Vagina (tissue), 2 donors: Measurements from ENCODE around the gene FOSL1. TPM values are rescaled to one million over a fixed set of nuclear protein-coding genes. Genes with fewer than 3 reads are reported as not detected.

ENCODE experiments used
- DNase-seq, 2 donors: peaks; one replicate each; pipeline ENCODE4 v3.0.0-alpha.2; 2017; ENCODE audit errors: extremely low spot score in 2 of 2
- H3K27ac ChIP-seq: fragments of 200-600 bp; sonication (generic); one replicate; pipeline ENCODE4 v1.5.1; 2019
- H3K27me3 ChIP-seq: fragments of 200-600 bp; sonication (generic); one replicate; pipeline ENCODE4 v1.5.1; 2019
- H3K36me3 ChIP-seq, 2 donors: fragments of 200-600 bp; sonication (generic); one replicate each; pipeline ENCODE4 v1.5.1; 2017 to 2019
- H3K4me1 ChIP-seq: fragments of 200-600 bp; sonication (generic); one replicate; pipeline ENCODE4 v1.5.1; 2019
- H3K4me3 ChIP-seq, 2 donors: fragments of 200-600 bp; sonication (generic); 1 replicate in 1 of 2; 2 replicates in 1 of 2; pipeline ENCODE4 v1.5.1; 2016 to 2019
- H3K9me3 ChIP-seq: fragments of 200-600 bp; sonication (generic); one replicate; pipeline ENCODE4 v1.5.1; 2019
- POLR2A ChIP-seq, 2 donors: fragments of 450-650 bp; IDR thresholded peaks; one replicate each; pipeline ENCODE4 v1.6.1; 2017; ENCODE audit warnings: antibody characterized with exemption in 2 of 2, mild to moderate bottlenecking in 2 of 2, moderate library complexity in 2 of 2
- POLR2AphosphoS5 ChIP-seq, 2 donors: sonication (generic); formaldehyde crosslinking; IDR thresholded peaks; one replicate each; pipeline ENCODE4 v1.9.0; 2017; ENCODE audit warnings: antibody characterized with exemption in 2 of 2, mild to moderate bottlenecking in 2 of 2, low read depth in 1 of 2; ENCODE audit not compliant: insufficient read depth in 1 of 2
- intact Hi-C: fragments of 100-400 bp; cut with DNase I; formaldehyde crosslinking; loops from one replicate; pipeline ENCODE4 v1.15.1; 2023
- total RNA-seq: library from RNA; depleted of rRNA; stranded (reverse); fragments of >200 nt; gene quantifications from one replicate; pipeline ENCODE4 v1.2.3, GENCODE V29; 2016
- TF ChIP-seq, protein P1 (sequence below), 3 experiments: fragments of 450-650 bp in 2 of 3; fragments of 200-600 bp in 1 of 3; sonication (generic) in 1 of 3; IDR thresholded peaks; one replicate each; pipeline ENCODE4 v1.5.1; 2017 to 2019; ENCODE audit warnings: antibody characterized with exemption in 3 of 3, mild to moderate bottlenecking in 2 of 3, moderate library complexity in 2 of 3

The FOSL1 gene
- total RNA-seq, 1 donor from 2014 or later, result 20.9 TPM

DNA sequence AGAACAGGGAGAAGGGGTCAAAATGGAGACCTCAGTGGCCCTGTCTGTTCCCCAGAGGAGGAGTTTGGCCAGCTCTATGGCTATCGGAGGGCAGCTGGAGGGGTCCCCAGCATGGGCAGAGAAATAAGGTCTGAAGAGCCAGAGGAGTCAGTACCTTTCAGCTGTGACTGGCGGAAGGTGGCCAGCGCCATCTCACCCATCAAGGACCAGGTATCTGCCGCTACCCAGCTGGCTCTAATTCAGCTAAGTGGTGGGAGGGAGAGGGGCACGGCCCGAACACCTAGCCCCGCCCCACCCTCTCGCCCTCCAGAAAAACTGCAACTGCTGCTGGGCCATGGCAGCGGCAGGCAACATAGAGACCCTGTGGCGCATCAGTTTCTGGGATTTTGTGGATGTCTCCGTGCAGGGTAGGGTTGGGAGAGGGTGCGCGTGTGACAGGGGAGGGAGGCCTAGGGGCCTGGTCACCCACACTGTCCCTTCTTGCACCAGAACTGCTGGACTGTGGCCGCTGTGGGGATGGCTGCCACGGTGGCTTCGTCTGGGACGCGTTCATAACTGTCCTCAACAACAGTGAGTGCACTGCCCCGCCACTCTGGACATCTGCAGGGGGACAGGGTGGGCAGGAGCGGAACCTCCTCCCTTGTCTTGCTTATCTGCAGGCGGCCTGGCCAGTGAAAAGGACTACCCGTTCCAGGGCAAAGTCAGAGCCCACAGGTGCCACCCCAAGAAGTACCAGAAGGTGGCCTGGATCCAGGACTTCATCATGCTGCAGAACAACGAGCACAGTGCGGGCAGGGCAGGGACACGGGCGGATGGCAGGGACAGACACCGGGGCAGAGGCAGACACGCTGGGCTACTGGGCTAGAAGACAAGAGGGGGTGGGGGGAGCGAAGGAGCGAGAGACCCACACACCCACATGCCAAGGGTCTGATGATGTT, 17.8 kb downstream of the FOSL1 start:
- H3K4me1 ChIP-seq, result peaks cover 23% of the 10 kb centered on the region
- no peaks in the 10 kb centered on the region for H3K9me3 ChIP-seq
- TF ChIP-seq POLR2AphosphoS5 (IDR thresholded peaks at IDR 0.05; ENCODE audit: insufficient read depth in 1 of 2, low read depth in 1 of 2), result no peak
- TF ChIP-seq POLR2A (IDR thresholded peaks at IDR 0.05), result no peak
- TF ChIP-seq, protein P1, sequence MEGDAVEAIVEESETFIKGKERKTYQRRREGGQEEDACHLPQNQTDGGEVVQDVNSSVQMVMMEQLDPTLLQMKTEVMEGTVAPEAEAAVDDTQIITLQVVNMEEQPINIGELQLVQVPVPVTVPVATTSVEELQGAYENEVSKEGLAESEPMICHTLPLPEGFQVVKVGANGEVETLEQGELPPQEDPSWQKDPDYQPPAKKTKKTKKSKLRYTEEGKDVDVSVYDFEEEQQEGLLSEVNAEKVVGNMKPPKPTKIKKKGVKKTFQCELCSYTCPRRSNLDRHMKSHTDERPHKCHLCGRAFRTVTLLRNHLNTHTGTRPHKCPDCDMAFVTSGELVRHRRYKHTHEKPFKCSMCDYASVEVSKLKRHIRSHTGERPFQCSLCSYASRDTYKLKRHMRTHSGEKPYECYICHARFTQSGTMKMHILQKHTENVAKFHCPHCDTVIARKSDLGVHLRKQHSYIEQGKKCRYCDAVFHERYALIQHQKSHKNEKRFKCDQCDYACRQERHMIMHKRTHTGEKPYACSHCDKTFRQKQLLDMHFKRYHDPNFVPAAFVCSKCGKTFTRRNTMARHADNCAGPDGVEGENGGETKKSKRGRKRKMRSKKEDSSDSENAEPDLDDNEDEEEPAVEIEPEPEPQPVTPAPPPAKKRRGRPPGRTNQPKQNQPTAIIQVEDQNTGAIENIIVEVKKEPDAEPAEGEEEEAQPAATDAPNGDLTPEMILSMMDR (IDR thresholded peaks at IDR 0.05), result no peak
- H3K4me3 ChIP-seq, result no peak overlapping the region
- no peak overlapping the region for H3K27ac ChIP-seq
- intact Hi-C loops, result loop anchor here (5.0 kb wide), 1 partner anchor 35 kb away; the partner anchor contains the start of genes C11orf68 and DRAP1
- DNase-seq, result no peak
- no peaks in the 10 kb centered on the region for H3K27me3 ChIP-seq
- H3K36me3 ChIP-seq, result peaks cover 0 to 37% of the 10 kb centered on the region in 2 donors

DNA sequence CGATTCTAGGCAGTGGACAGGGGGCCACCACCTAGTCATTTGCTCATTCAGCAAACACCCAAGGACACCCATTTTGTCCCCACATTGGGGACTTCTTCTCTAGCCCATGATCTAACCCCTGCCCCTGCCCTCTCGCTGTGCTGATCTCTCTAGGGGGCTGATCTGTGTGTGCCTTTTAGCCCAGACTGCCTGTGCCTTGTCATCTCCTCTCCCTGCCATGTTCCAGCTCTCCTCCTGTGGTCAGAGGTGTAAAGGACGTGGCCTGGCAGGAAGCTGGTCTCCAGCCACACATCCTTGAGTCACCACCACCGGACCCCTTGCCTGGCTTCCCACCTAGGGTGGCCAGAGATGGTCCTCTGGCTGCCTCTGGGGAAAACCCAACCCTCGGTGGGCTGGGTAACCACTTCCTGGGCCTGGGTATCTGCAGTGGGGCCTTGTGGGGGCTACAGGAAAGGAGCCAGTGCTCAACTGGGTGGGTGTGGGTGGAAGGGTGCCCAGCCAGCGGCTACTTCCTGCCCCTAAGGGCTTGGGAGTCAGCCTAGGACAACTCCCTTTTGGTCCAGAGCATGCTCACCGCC, 19.3 kb downstream of the FOSL1 start:
- TF ChIP-seq, protein P1 (IDR thresholded peaks at IDR 0.05), result no peak
- TF ChIP-seq POLR2AphosphoS5 (IDR thresholded peaks at IDR 0.05; ENCODE audit: insufficient read depth in 1 of 2, low read depth in 1 of 2) (no peak), POLR2A (IDR thresholded peaks at IDR 0.05) (no peak)
- Histone ChIP-seq H3K36me3 (peaks cover 0 to 27% of the 10 kb centered on the region in 2 donors), H3K9me3 (no peaks in the 10 kb centered on the region), H3K4me1 (peaks cover 16% of the 10 kb centered on the region), H3K27ac (no peak overlapping the region), H3K4me3 (no peak overlapping the region), H3K27me3 (no peaks in the 10 kb centered on the region)
- DNase-seq, result no peak
- intact Hi-C loops, result loop anchor here (5.0 kb wide), 1 partner anchor 36 kb away; the partner anchor contains the start of genes C11orf68 and DRAP1

DNA sequence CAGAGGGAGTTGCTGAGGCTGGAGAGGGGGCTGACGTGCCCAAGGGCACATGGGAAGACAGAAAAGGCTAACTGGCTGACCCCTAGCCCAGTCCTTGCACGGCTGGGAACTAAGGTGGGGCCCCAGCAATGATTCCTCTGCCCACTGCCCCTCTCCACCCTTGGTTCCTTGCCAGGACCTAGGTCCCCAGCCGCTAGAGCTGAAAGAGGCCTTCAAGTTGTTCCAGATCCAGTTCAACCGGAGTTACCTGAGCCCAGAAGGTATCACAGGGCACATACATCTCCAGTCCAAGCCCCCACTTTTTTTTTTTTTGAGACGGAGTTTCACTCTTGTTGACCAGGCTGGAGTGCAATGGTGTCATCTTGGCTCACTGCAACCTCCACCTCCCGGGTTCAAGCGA, 20.2 kb downstream of the FOSL1 start:
- Histone ChIP-seq H3K4me1 (peaks cover 10% of the 10 kb centered on the region), H3K27ac (no peak overlapping the region), H3K27me3 (no peaks in the 10 kb centered on the region), H3K36me3 (peaks cover 0 to 25% of the 10 kb centered on the region in 2 donors), H3K9me3 (no peaks in the 10 kb centered on the region), H3K4me3 (no peak overlapping the region)
- DNase-seq, result no peak
- intact Hi-C loops, result loop anchor here (5.0 kb wide), 1 partner anchor 37 kb away; the partner anchor contains the start of genes C11orf68 and DRAP1
- TF ChIP-seq, protein P1 (IDR thresholded peaks at IDR 0.05), result no peak
- no peak for TF ChIP-seq POLR2AphosphoS5 (IDR thresholded peaks at IDR 0.05; ENCODE audit: insufficient read depth in 1 of 2, low read depth in 1 of 2)
- TF ChIP-seq POLR2A (IDR thresholded peaks at IDR 0.05), result no peak

DNA sequence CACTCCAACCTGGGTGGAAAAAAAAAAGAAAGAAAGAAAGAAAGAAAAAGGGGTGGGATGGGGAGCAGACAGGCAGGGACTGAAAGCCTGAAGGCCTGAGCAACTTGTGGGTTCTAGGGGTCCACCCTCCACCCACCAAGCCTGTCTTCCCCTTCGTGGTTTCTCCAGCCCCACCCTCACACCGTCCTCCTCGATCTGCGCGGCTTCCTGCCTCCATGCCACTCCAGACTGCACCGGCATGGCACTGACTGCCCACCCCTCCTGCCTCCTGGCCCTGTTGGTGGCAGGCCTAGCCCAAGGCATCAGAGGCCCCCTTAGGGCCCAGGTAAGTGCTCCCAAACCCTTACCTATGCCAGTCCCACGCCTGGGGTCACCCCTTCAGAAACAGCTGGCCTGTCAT, 20.6 kb downstream of the FOSL1 start, which contains the start of gene CTSW:
CTSW (plus strand) TSS at position 221 of the 400 bp plus-strand sequence; CDS start at position 239, 18 bp downstream.
- no peak for DNase-seq
- no peaks in the 10 kb centered on the region for H3K27me3 ChIP-seq
- TF ChIP-seq, protein P1 (IDR thresholded peaks at IDR 0.05), result no peak
- no peak for TF ChIP-seq POLR2A (IDR thresholded peaks at IDR 0.05)
- TF ChIP-seq POLR2AphosphoS5 (IDR thresholded peaks at IDR 0.05; ENCODE audit: insufficient read depth in 1 of 2, low read depth in 1 of 2), result no peak
- H3K4me3 ChIP-seq, result no peak within 1 kb of the TSS
- H3K36me3 ChIP-seq, result peaks cover 0 to 25% of the 10 kb centered on the region in 2 donors
- peaks cover 6% of the 10 kb centered on the region for H3K4me1 ChIP-seq
- no peak within 1 kb of the TSS for H3K27ac ChIP-seq
- intact Hi-C loops, result loop anchor here (5.0 kb wide), 1 partner anchor 38 kb away; the partner anchor contains the start of genes C11orf68 and DRAP1
- no peaks in the 10 kb centered on the region for H3K9me3 ChIP-seq
